B cell (primary cell): ENCODE data around the gene GLIS1. TPM values are rescaled to one million over a fixed set of nuclear protein-coding genes. Genes with fewer than 3 reads are reported as not detected.

Experiments used
- ATAC-seq: fragments of 200-7000 bp; cut with Tn5 transposase; one replicate; pipeline ENCODE4 v1.10.0; 2021; ENCODE audit warnings: low read depth, mild to moderate bottlenecking, moderate number of reproducible peaks, moderate library complexity
- CTCF ChIA-PET: fragments of 350-600 bp; sonication (Branson Sonifier 250); formaldehyde crosslinking; loops from one replicate; lab custom pipeline; 2021; ENCODE audit warnings: antibody characterized with exemption, inconsistent platforms; lab: Charles Lee
- POLR2A ChIA-PET: fragments of 350-600 bp; sonication (Branson Sonifier 250); formaldehyde crosslinking; loops from one replicate; lab custom pipeline; 2021; ENCODE audit warnings: antibody characterized with exemption; lab: Charles Lee
- DNase-seq: peaks from one replicate; pipeline ENCODE4 v3.0.0; 2013
- H2AFZ ChIP-seq: 2 replicates; pipeline ENCODE4 v1.6.1; 2012; ENCODE audit warnings: mild to moderate bottlenecking, low read depth, low read length; ENCODE audit not compliant: insufficient read depth, poor library complexity, severe bottlenecking
- H3K27ac ChIP-seq, 2 donors: 1 replicate in 1 of 2; 2 replicates in 1 of 2; pipeline ENCODE4 v1.5.1; 2012 to 2013; ENCODE audit warnings: low read length in 2 of 2, mild to moderate bottlenecking in 2 of 2, moderate library complexity in 1 of 2
- H3K27me3 ChIP-seq, 4 experiments: fragments of 200-600 bp in 1 of 4; sonication (generic) in 1 of 4; replicated peaks in 1 of 4; 1 replicate in 2 of 4; 2 replicates in 2 of 4; pipeline versions ENCODE4 v1.6.1 to v1.7.0; 2013 to 2016; ENCODE audit warnings: low read length in 3 of 4, mild to moderate bottlenecking in 2 of 4, mixed read lengths in 1 of 4, moderate library complexity in 1 of 4; ENCODE audit not compliant: insufficient read depth in 4 of 4, control insufficient read depth in 3 of 4; ENCODE audit errors: control extremely low read depth in 1 of 4
- H3K36me3 ChIP-seq, 2 experiments: replicated peaks in 1 of 2; 1 replicate in 1 of 2; 2 replicates in 1 of 2; pipeline versions ENCODE4 v1.6.1 to v1.7.1; 2013; ENCODE audit warnings: low read length in 1 of 2; ENCODE audit not compliant: insufficient read depth in 2 of 2, control insufficient read depth in 1 of 2; ENCODE audit errors: control extremely low read depth in 1 of 2, extremely low read depth in 1 of 2
- H3K4me1 ChIP-seq, 2 donors: fragments of 200-600 bp in 1 of 2; sonication (generic) in 1 of 2; 1 replicate in 1 of 2; 2 replicates in 1 of 2; pipeline versions ENCODE4 v1.5.1 to v1.6.1; 2013 to 2017; ENCODE audit warnings: low read length in 2 of 2; ENCODE audit not compliant: control insufficient read depth in 2 of 2, insufficient read depth in 2 of 2
- H3K4me2 ChIP-seq: replicated peaks from 2 replicates; pipeline ENCODE3; 2012; ENCODE audit warnings: mild to moderate bottlenecking, low read depth, low read length; ENCODE audit not compliant: poor library complexity, severe bottlenecking
- H3K4me3 ChIP-seq, 5 experiments: fragments of 200-600 bp in 1 of 5; sonication (generic) in 1 of 5; 1 replicate in 3 of 5; 2 replicates in 2 of 5; pipeline versions ENCODE4 v1.5.1 to v1.7.0; 2011 to 2016; ENCODE audit warnings: low read length in 4 of 5, mild to moderate bottlenecking in 4 of 5, low read depth in 2 of 5, control low read depth in 1 of 5, moderate library complexity in 1 of 5; ENCODE audit not compliant: insufficient read depth in 1 of 5; ENCODE audit errors: control extremely low read depth in 1 of 5, extremely low read depth in 1 of 5
- H3K79me2 ChIP-seq: fragments of 200-600 bp; sonication (generic); one replicate; pipeline ENCODE4 v1.6.0; 2016; ENCODE audit warnings: low read length; ENCODE audit not compliant: control insufficient read depth, insufficient read depth
- H3K9ac ChIP-seq: fragments of 200-600 bp; sonication (generic); 2 replicates; pipeline ENCODE4 v1.6.1; 2017; ENCODE audit warnings: mild to moderate bottlenecking, low read length, moderate library complexity
- H3K9me3 ChIP-seq, 3 donors: one replicate each; pipeline versions ENCODE4 v1.6.1 to v1.7.1; 2013; ENCODE audit warnings: low read length in 2 of 3; ENCODE audit not compliant: control insufficient read depth in 2 of 3, insufficient read depth in 1 of 3; ENCODE audit errors: control extremely low read depth in 1 of 3
- H4K20me1 ChIP-seq: 2 replicates; pipeline ENCODE4 v1.6.0; 2012; ENCODE audit warnings: mild to moderate bottlenecking, low read length; ENCODE audit not compliant: insufficient read depth, control insufficient read depth, poor library complexity, severe bottlenecking
- H3K27ac Mint-ChIP-seq: one replicate; pipeline ENCODE4 v1.8.0; 2021; ENCODE audit warnings: mixed read lengths
- H3K27me3 Mint-ChIP-seq: one replicate; pipeline ENCODE4 v1.8.0; 2021; ENCODE audit warnings: mixed read lengths
- H3K4me1 Mint-ChIP-seq: one replicate; pipeline ENCODE4 v1.8.0; 2021; ENCODE audit warnings: mixed read lengths
- H3K4me3 Mint-ChIP-seq: one replicate; pipeline ENCODE4 v1.8.0; 2021; ENCODE audit warnings: mixed read lengths
- H3K9me3 Mint-ChIP-seq: one replicate; pipeline ENCODE4 v1.8.0; 2022; ENCODE audit warnings: mixed read lengths; ENCODE audit not compliant: insufficient read depth
- EZH2 ChIP-seq: IDR thresholded peaks from 2 replicates; pipeline ENCODE4 v1.6.1; 2012; ENCODE audit warnings: borderline replicate concordance, low read depth, mild to moderate bottlenecking, moderate library complexity, low read length; ENCODE audit not compliant: insufficient read depth, poor library complexity, severe bottlenecking
- WGBS: methylation state at CpG from one replicate; pipeline ENCODE4 v1.1.5; 2013; ENCODE audit warnings: missing lambda C conversion rate; ENCODE audit not compliant: insufficient coverage; 5-methylcytosine and 5-hydroxymethylcytosine counted together
- intact Hi-C: fragments of 100-400 bp; cut with micrococcal nuclease; formaldehyde crosslinking; loops from one replicate; pipeline ENCODE4 v1.10.0; 2022
- polyA plus RNA-seq: library from polyadenylated mRNA; depleted of rRNA; stranded (reverse); fragments of >200 nt; gene quantifications from 2 replicates; pipeline ENCODE4 v1.2.3, GENCODE V29; 2012
- total RNA-seq, 2 donors: library from RNA; stranded (reverse); fragments of 120-200 nt in 1 of 2; gene quantifications; 1 replicate in 1 of 2; 2 replicates in 1 of 2; pipeline versions ENCODE4 v1.2.3 to v1.2.4, GENCODE V29; 2013 to 2022
- TF ChIP-seq, protein P1 (sequence below): fragments of 200-600 bp; IDR thresholded peaks from one replicate; pipeline ENCODE4 v1.8.0; 2022; ENCODE audit warnings: antibody characterized with exemption, mild to moderate bottlenecking

GLIS1 gene
- total and polyA plus RNA-seq, 2 donors (not counting 1 experiment from before 2014, with no cell fraction given), result not detected

DNA sequence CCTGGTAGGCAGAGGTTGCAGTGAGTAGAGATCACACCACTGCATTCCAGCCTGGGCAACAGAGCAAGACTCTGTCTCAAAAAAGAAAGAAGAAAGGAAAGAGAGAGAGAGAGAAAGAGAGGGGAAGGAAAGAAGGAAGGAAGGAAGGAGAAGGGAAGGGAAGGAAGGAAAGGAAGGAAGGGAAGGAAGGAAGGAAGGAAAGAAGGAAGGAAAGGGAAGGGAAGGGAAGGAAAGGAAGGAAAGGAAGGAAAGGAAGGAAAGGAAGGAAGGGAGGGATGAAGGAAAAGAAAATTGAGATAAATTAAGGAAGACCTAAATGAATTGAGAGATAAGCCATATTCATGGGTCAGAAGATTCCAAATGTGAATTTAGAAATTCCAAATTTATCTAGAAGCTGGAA is 92.2 kb downstream of the GLIS1 start:
- no peaks in the 10 kb centered on the region for H3K4me1 ChIP-seq
- intact Hi-C loops, result no loop called here
- ChIA-PET POLR2A (no interaction called here), CTCF (no interaction called here)
- H3K4me2 ChIP-seq, result no peak overlapping the region
- no peak overlapping the region for H3K9ac ChIP-seq
- H3K27ac ChIP-seq, result no peak overlapping the region
- H3K4me3 Mint-ChIP-seq, result no peak overlapping the region
- peaks cover 13% of the 10 kb centered on the region for H3K27me3 Mint-ChIP-seq
- H2AFZ ChIP-seq, result no peak overlapping the region
- H4K20me1 ChIP-seq, result no peaks in the 10 kb centered on the region
- no peak for TF ChIP-seq EZH2
- TF ChIP-seq, protein P1, sequence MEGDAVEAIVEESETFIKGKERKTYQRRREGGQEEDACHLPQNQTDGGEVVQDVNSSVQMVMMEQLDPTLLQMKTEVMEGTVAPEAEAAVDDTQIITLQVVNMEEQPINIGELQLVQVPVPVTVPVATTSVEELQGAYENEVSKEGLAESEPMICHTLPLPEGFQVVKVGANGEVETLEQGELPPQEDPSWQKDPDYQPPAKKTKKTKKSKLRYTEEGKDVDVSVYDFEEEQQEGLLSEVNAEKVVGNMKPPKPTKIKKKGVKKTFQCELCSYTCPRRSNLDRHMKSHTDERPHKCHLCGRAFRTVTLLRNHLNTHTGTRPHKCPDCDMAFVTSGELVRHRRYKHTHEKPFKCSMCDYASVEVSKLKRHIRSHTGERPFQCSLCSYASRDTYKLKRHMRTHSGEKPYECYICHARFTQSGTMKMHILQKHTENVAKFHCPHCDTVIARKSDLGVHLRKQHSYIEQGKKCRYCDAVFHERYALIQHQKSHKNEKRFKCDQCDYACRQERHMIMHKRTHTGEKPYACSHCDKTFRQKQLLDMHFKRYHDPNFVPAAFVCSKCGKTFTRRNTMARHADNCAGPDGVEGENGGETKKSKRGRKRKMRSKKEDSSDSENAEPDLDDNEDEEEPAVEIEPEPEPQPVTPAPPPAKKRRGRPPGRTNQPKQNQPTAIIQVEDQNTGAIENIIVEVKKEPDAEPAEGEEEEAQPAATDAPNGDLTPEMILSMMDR, result no peak
- ATAC-seq (no peak), DNase-seq (no peak)
- no peaks in the 10 kb centered on the region for H3K79me2 ChIP-seq
- no peak overlapping the region for H3K4me3 ChIP-seq
- H3K27ac Mint-ChIP-seq, result no peak overlapping the region
- no peaks in the 10 kb centered on the region for H3K9me3 ChIP-seq
- no peaks in the 10 kb centered on the region for H3K4me1 Mint-ChIP-seq
- H3K36me3 ChIP-seq, result no peaks in the 10 kb centered on the region
- no peaks in the 10 kb centered on the region for H3K27me3 ChIP-seq
- no peaks in the 10 kb centered on the region for H3K9me3 Mint-ChIP-seq

DNA sequence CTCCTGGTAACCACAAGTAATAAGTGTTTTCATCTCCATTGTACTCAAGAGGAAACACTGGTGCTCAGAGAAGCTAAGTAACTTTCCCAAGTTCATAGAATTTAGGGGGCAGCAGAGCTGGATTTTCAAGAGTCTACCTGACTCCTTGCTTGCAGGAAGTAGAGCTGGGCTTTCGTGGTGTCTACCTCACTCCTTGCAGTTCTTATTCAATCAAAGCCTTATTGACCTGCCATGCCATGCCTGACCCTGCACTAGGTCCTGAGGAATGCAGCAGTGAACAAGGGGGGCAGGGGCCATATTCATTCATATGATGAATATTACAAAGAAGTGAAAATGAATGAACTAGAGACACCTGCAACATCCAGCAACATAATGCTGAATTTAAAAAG is 93.3 kb downstream of the GLIS1 start:
- Histone ChIP-seq H3K36me3 (no peaks in the 10 kb centered on the region), H3K4me3 (no peak overlapping the region), H3K9me3 (no peaks in the 10 kb centered on the region), H3K27me3 (no peaks in the 10 kb centered on the region), H3K4me2 (no peak overlapping the region), H3K27ac (no peak overlapping the region), H3K9ac (no peak overlapping the region), H3K79me2 (no peaks in the 10 kb centered on the region), H4K20me1 (no peaks in the 10 kb centered on the region), H2AFZ (no peak overlapping the region), H3K4me1 (no peaks in the 10 kb centered on the region)
- peaks cover 13% of the 10 kb centered on the region for H3K27me3 Mint-ChIP-seq
- no peak overlapping the region for H3K4me3 Mint-ChIP-seq
- DNase-seq (no peak), ATAC-seq (no peak)
- H3K9me3 Mint-ChIP-seq, result no peaks in the 10 kb centered on the region
- no peaks in the 10 kb centered on the region for H3K4me1 Mint-ChIP-seq
- H3K27ac Mint-ChIP-seq, result no peak overlapping the region
- 100% methylated on average over 1 of the region's 1 CpG for WGBS
- ChIA-PET POLR2A (no interaction called here), CTCF (no interaction called here)
- intact Hi-C loops, result no loop called here
- TF ChIP-seq, protein P1, result no peak
- TF ChIP-seq EZH2, result no peak
